ENCODE measurements around the gene ERMARD.

DNA sequence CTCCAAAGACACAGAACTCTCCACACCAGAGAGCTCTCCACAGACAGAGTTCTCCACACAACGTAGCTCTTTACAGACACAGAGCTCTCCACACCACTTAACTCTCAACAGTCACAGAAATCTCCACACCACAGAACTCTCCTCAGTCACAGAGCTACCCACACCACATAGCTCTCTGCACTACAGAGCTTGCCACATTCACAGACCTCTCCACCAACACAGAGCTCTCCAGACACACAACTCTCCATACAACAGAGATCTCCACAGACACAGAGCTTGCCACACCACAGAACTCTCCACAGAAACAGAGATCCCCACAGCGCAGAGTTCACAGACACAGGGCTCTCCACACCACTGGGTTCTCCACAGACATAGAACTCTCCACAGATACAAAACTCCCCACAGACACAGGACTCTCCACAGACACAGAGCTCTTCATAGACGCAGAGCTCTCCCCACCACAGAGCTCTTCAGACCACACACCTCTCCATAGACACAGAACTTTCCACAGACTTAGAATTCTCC lies 52.5 kb downstream of the ERMARD start:
- TF ChIP-seq POLR2AphosphoS5 (IDR thresholded peaks at IDR 0.05; ENCODE audit: low read depth, low read length) (no peak), TAF1 (IDR thresholded peaks at IDR 0.05; ENCODE audit: borderline replicate concordance, insufficient read depth, low read length) (no peak)
- TF ChIP-seq, protein P1, sequence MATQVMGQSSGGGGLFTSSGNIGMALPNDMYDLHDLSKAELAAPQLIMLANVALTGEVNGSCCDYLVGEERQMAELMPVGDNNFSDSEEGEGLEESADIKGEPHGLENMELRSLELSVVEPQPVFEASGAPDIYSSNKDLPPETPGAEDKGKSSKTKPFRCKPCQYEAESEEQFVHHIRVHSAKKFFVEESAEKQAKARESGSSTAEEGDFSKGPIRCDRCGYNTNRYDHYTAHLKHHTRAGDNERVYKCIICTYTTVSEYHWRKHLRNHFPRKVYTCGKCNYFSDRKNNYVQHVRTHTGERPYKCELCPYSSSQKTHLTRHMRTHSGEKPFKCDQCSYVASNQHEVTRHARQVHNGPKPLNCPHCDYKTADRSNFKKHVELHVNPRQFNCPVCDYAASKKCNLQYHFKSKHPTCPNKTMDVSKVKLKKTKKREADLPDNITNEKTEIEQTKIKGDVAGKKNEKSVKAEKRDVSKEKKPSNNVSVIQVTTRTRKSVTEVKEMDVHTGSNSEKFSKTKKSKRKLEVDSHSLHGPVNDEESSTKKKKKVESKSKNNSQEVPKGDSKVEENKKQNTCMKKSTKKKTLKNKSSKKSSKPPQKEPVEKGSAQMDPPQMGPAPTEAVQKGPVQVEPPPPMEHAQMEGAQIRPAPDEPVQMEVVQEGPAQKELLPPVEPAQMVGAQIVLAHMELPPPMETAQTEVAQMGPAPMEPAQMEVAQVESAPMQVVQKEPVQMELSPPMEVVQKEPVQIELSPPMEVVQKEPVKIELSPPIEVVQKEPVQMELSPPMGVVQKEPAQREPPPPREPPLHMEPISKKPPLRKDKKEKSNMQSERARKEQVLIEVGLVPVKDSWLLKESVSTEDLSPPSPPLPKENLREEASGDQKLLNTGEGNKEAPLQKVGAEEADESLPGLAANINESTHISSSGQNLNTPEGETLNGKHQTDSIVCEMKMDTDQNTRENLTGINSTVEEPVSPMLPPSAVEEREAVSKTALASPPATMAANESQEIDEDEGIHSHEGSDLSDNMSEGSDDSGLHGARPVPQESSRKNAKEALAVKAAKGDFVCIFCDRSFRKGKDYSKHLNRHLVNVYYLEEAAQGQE (IDR thresholded peaks at IDR 0.05; ENCODE audit: insufficient read depth in 1 of 2, low read depth in 2 of 2, low read length in 2 of 2) = no peak

All from PFSK-1 (cell line).